Measurements from ENCODE around the gene PAH.

Gene PAH

DNA sequence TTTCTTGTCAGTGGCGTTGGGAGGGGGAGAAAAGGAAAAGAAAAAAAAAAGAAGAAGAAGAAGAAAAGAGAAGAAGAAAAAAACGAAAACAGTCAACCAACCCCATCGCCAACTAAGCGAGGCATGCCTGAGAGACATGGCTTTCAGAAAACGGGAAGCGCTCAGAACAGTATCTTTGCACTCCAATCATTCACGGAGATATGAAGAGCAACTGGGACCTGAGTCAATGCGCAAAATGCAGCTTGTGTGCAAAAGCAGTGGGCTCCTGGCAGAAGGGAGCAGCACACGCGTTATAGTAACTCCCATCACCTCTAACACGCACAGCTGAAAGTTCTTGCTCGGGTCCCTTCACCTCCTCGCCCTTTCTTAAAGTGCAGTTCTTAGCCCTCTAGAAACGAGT is 42.3 kb upstream of the PAH start:
- peaks cover 86% of the 10 kb centered on the region for H3K27me3 ChIP-seq (ENCODE audit: control insufficient read depth, insufficient read depth, low read length)
- H3K9me3 ChIP-seq (ENCODE audit: control insufficient read depth, insufficient read depth, low read length), result peaks cover 3% of the 10 kb centered on the region
- H3K27ac ChIP-seq (ENCODE audit: low read length), result no peak overlapping the region
- peaks cover 6% of the 10 kb centered on the region; the same call in 1 of the 2 replicates for H3K4me1 ChIP-seq (ENCODE audit: control insufficient read depth, insufficient read depth, low read length)
- no CpG with 5 or more reads among the region's 14 CpGs for WGBS (ENCODE audit: insufficient coverage, insufficient read length)
- no peak overlapping the region for H3K4me3 ChIP-seq (ENCODE audit: low read length)
- no peak for DNase-seq (ENCODE audit: low read depth, low spot score)
- H3K36me3 ChIP-seq (ENCODE audit: control insufficient read depth, insufficient read depth, low read length), result no peaks in the 10 kb centered on the region

DNA sequence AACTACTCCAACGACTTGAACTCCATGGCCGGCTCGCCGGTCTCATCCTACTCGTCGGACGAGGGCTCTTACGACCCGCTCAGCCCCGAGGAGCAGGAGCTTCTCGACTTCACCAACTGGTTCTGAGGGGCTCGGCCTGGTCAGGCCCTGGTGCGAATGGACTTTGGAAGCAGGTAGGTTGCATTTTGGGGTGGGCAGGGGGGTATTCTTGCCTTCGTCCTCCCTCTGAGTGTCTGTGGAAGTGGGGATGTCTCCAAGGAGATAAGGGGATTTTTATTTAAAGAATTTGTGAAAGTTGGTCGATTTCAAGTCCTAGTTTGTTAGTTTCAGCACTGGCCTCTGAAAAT is 41.8 kb upstream of the PAH start:
- Histone ChIP-seq H3K27me3 (ENCODE audit: control insufficient read depth, insufficient read depth, low read length) (peaks cover 86% of the 10 kb centered on the region), H3K4me3 (ENCODE audit: low read length) (peak overlapping the region; percentile 28; the same call in 1 of the 2 replicates), H3K27ac (ENCODE audit: low read length) (no peak overlapping the region), H3K9me3 (ENCODE audit: control insufficient read depth, insufficient read depth, low read length) (peaks cover 3% of the 10 kb centered on the region), H3K4me1 (ENCODE audit: control insufficient read depth, insufficient read depth, low read length) (peaks cover 6% of the 10 kb centered on the region; the same call in 1 of the 2 replicates), H3K36me3 (ENCODE audit: control insufficient read depth, insufficient read depth, low read length) (no peaks in the 10 kb centered on the region)
- DNase-seq (ENCODE audit: low read depth, low spot score), result no peak
- no CpG with 5 or more reads among the region's 15 CpGs for WGBS (ENCODE audit: insufficient coverage, insufficient read length)

DNA sequence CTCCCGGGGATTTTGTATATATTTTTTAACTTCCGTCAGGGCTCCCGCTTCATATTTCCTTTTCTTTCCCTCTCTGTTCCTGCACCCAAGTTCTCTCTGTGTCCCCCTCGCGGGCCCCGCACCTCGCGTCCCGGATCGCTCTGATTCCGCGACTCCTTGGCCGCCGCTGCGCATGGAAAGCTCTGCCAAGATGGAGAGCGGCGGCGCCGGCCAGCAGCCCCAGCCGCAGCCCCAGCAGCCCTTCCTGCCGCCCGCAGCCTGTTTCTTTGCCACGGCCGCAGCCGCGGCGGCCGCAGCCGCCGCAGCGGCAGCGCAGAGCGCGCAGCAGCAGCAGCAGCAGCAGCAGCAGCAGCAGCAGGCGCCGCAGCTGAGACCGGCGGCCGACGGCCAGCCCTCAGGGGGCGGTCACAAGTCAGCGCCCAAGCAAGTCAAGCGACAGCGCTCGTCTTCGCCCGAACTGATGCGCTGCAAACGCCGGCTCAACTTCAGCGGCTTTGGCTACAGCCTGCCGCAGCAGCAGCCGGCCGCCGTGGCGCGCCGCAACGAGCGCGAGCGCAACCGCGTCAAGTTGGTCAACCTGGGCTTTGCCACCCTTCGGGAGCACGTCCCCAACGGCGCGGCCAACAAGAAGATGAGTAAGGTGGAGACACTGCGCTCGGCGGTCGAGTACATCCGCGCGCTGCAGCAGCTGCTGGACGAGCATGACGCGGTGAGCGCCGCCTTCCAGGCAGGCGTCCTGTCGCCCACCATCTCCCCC is 41.2 kb upstream of the PAH start:
- WGBS (ENCODE audit: insufficient coverage, insufficient read length), result no CpG with 5 or more reads among the region's 83 CpGs
- H3K4me1 ChIP-seq (ENCODE audit: control insufficient read depth, insufficient read depth, low read length), result peaks cover 6% of the 10 kb centered on the region; the same call in 1 of the 2 replicates

DNA sequence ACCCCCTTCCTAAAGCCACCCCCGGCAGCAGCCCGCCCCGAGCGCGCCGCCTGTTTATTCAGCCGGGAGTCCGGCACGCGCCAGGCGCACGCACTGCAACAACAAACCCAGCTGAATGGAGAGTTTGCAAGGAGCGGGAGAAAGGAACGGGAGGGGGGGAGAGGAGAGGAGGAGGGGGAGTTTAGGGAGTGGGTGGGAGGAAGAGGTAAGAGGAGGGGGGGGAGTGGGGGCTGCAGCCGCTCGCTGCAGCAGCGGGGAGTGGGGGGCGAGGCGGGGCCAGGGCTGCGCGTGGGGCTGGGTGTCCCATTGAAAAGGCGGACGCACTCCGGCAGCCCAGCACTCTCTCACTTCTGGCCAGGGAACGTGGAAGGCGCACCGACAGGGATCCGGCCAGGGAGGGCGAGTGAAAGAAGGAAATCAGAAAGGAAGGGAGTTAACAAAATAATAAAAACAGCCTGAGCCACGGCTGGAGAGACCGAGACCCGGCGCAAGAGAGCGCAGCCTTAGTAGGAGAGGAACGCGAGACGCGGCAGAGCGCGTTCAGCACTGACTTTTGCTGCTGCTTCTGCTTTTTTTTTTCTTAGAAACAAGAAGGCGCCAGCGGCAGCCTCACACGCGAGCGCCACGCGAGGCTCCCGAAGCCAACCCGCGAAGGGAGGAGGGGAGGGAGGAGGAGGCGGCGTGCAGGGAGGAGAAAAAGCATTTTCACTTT is 40.5 kb upstream of the PAH start, which contains the start of gene ASCL1:
ASCL1 (plus strand) TSS at position 336 of the 712 bp plus-strand sequence. CDS start 571 bp downstream, outside the sequence.
- H3K27me3 ChIP-seq (ENCODE audit: control insufficient read depth, insufficient read depth, low read length), result peaks cover 84% of the 10 kb centered on the region
- WGBS (ENCODE audit: insufficient coverage, insufficient read length), result no CpG with 5 or more reads among the region's 52 CpGs

More for the DNA sequence above, 41.2 kb upstream of the PAH start:
- Histone ChIP-seq H3K9me3 (ENCODE audit: control insufficient read depth, insufficient read depth, low read length) (no peaks in the 10 kb centered on the region), H3K27ac (ENCODE audit: low read length) (no peak overlapping the region), H3K36me3 (ENCODE audit: control insufficient read depth, insufficient read depth, low read length) (no peaks in the 10 kb centered on the region), H3K4me3 (ENCODE audit: low read length) (peak overlapping the region; percentile 28; the same call in 1 of the 2 replicates), H3K27me3 (ENCODE audit: control insufficient read depth, insufficient read depth, low read length) (peaks cover 86% of the 10 kb centered on the region)
- no peak for DNase-seq (ENCODE audit: low read depth, low spot score)

DNA sequence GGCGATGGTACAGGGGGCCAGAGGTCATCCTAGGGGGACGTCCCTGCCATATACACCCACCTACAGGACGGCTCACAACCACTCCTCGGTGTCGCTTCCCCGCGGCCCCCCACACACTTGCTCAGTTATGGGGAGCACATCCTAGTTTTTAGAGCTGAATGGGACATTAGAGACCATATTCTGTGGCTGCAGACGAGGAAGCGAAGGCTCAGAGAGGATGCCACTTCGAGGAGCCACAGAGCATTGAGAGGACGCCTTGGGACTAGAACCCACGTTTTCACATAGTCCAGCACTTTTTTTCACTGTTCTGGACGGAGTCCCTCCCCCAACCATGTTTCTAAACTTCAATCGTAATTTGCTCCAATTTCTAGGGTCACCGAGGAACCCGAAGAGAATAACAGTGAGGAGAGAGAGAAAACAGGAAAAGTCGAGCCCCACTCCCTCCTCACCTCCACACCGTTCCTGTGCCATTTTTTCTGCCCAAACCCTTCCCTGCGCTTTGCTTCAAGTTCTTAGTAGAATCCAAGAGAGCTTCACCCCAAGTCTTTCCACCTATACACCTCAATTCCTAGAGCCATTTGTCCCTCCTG is 39.8 kb upstream of the PAH start:
- H3K9me3 ChIP-seq (ENCODE audit: control insufficient read depth, insufficient read depth, low read length), result no peaks in the 10 kb centered on the region
- H3K36me3 ChIP-seq (ENCODE audit: control insufficient read depth, insufficient read depth, low read length), result no peaks in the 10 kb centered on the region
- no peak for DNase-seq (ENCODE audit: low read depth, low spot score)
- peak overlapping the region; percentile 33; the same call in 1 of the 2 replicates for H3K4me3 ChIP-seq (ENCODE audit: low read length)
- no CpG with 5 or more reads among the region's 19 CpGs for WGBS (ENCODE audit: insufficient coverage, insufficient read length)
- H3K27me3 ChIP-seq (ENCODE audit: control insufficient read depth, insufficient read depth, low read length), result peaks cover 88% of the 10 kb centered on the region
- H3K27ac ChIP-seq (ENCODE audit: low read length), result no peak overlapping the region
- H3K4me1 ChIP-seq (ENCODE audit: control insufficient read depth, insufficient read depth, low read length), result peaks cover 6% of the 10 kb centered on the region; the same call in 1 of the 2 replicates

More for the DNA sequence above, 40.5 kb upstream of the PAH start, which contains the start of gene ASCL1:
- DNase-seq (ENCODE audit: low read depth, low spot score), result no peak
- no peak within 1 kb of the TSS for H3K27ac ChIP-seq (ENCODE audit: low read length)
- H3K9me3 ChIP-seq (ENCODE audit: control insufficient read depth, insufficient read depth, low read length), result no peaks in the 10 kb centered on the region
- H3K4me3 ChIP-seq (ENCODE audit: low read length), result peak within 1 kb of the TSS; percentile 33
- H3K4me1 ChIP-seq (ENCODE audit: control insufficient read depth, insufficient read depth, low read length), result peaks cover 6% of the 10 kb centered on the region; the same call in 1 of the 2 replicates
- no peaks in the 10 kb centered on the region for H3K36me3 ChIP-seq (ENCODE audit: control insufficient read depth, insufficient read depth, low read length)

DNA sequence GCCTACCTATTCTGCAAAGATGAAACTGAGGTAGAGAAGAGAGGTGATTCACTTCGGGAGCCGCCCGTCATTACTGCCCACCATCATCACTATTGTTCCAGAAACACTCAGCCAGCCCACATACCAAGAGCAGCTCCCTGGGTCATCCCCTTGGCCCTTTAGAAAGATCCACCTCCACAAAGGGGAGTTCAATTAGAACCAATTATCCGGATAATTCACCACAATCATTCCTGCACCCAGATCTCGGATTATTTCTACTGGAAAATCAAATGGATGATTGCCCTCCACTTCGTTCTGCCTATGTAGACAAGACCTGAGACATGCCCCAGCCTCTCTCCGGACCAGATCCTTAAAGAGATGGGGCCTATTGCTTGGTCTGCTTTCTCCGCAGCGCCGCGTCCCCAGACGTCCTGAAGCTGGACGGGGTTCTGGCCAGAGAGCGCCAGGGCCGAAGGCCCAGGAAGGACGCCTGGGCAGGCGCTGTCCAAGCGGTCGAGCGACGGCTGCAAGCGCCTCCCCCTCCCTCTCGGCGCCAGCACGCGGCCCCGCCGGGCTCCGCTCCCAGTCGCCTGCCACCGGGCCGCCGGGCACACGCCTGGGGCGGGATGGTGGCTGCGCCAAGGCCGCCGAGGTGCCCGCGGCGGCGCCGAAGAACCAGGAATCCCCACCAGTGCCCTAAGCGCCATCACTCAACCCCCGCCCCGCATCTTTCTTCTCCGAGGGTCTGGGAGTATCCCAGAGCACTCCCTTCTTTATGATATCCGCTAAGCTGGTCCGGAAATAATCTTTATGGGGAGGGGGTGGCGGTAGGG is 39.1 kb upstream of the PAH start:
- no peak for DNase-seq (ENCODE audit: low read depth, low spot score)
- H3K27me3 ChIP-seq (ENCODE audit: control insufficient read depth, insufficient read depth, low read length), result peaks cover 88% of the 10 kb centered on the region

DNA sequence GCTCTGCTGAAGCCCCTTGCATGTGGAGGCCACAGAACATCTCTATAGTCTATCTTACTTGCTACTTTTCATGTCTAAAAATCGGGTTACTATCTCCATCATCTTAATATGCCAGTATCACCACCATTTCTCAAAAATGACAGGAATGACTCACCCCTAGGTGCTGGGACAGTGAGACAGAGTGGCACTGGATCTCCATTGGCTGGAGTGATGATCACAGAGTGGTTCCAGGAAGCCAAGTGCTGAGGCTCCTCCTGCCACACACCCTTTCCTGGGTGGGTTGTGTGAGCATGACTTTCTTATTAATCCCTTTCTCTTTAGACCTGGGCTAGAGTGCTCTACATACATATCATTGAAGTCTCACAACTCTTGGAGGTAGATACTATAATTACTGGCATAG is 37.1 kb upstream of the PAH start:
- Histone ChIP-seq H3K36me3 (ENCODE audit: control insufficient read depth, insufficient read depth, low read length) (no peaks in the 10 kb centered on the region), H3K9me3 (ENCODE audit: control insufficient read depth, insufficient read depth, low read length) (no peaks in the 10 kb centered on the region), H3K27ac (ENCODE audit: low read length) (no peak overlapping the region), H3K4me1 (ENCODE audit: control insufficient read depth, insufficient read depth, low read length) (peaks cover 11% of the 10 kb centered on the region; the same call in 1 of the 2 replicates), H3K4me3 (ENCODE audit: low read length) (no peak overlapping the region), H3K27me3 (ENCODE audit: control insufficient read depth, insufficient read depth, low read length) (peaks cover 86% of the 10 kb centered on the region)
- WGBS (ENCODE audit: insufficient coverage, insufficient read length), result no CpG with 5 or more reads among the region's 1 CpG
- no peak for DNase-seq (ENCODE audit: low read depth, low spot score)

More for the DNA sequence above, 39.1 kb upstream of the PAH start:
- Histone ChIP-seq H3K4me3 (ENCODE audit: low read length) (peak overlapping the region; percentile 33), H3K9me3 (ENCODE audit: control insufficient read depth, insufficient read depth, low read length) (no peaks in the 10 kb centered on the region), H3K4me1 (ENCODE audit: control insufficient read depth, insufficient read depth, low read length) (peaks cover 8% of the 10 kb centered on the region; the same call in 1 of the 2 replicates), H3K27ac (ENCODE audit: low read length) (no peak overlapping the region), H3K36me3 (ENCODE audit: control insufficient read depth, insufficient read depth, low read length) (no peaks in the 10 kb centered on the region)
- WGBS (ENCODE audit: insufficient coverage, insufficient read length), result no CpG with 5 or more reads among the region's 50 CpGs

DNA sequence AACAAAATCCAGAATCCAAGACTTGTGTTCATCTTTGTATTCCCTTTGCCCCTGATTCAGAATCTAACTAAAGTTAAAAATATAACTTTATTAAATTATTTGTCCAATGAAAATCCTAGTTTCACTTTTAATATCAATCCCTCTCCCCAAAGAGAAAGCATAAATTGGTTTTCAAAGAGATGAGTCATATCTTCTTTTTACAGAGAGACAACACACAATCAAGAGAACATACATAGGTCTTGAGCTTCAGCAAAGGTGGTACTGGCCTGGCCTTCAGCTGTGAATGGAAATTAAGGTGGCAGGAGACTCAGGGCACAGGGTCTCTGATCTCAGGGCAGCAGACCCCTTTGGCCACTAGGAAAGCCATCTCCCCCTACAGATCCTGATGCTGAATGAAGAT is 36.2 kb upstream of the PAH start:
- no peaks in the 10 kb centered on the region for H3K9me3 ChIP-seq (ENCODE audit: control insufficient read depth, insufficient read depth, low read length)
- H3K27ac ChIP-seq (ENCODE audit: low read length), result no peak overlapping the region
- no peak overlapping the region for H3K4me3 ChIP-seq (ENCODE audit: low read length)
- peaks cover 8% of the 10 kb centered on the region; the same call in 1 of the 2 replicates for H3K4me1 ChIP-seq (ENCODE audit: control insufficient read depth, insufficient read depth, low read length)
- H3K27me3 ChIP-seq (ENCODE audit: control insufficient read depth, insufficient read depth, low read length), result peaks cover 81% of the 10 kb centered on the region
- no peaks in the 10 kb centered on the region for H3K36me3 ChIP-seq (ENCODE audit: control insufficient read depth, insufficient read depth, low read length)
- DNase-seq (ENCODE audit: low read depth, low spot score), result no peak

DNA sequence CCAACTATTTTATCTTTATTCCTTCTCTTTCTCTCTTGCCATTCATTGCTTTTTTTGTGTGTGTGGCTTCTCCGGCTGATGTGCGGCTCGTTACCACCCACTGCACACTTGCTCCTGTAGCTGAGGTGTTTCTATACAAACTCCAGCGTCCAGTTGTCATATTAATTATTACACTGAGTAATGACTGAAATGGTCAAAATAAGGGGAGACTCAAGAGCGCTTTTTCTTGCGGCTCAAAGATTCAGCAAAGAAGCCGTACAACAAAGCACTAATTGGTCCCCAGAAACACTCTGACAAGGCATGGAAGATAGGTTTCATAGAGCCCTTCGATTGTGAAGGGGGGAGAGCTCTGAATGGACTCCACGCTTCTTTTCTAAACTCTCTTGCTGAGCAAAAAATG is 34.8 kb upstream of the PAH start:
- no peak overlapping the region for H3K4me3 ChIP-seq (ENCODE audit: low read length)
- no peaks in the 10 kb centered on the region for H3K9me3 ChIP-seq (ENCODE audit: control insufficient read depth, insufficient read depth, low read length)
- H3K27me3 ChIP-seq (ENCODE audit: control insufficient read depth, insufficient read depth, low read length), result peaks cover 71% of the 10 kb centered on the region
- no peak for DNase-seq (ENCODE audit: low read depth, low spot score)
- no peaks in the 10 kb centered on the region for H3K36me3 ChIP-seq (ENCODE audit: control insufficient read depth, insufficient read depth, low read length)
- no peak overlapping the region for H3K27ac ChIP-seq (ENCODE audit: low read length)
- H3K4me1 ChIP-seq (ENCODE audit: control insufficient read depth, insufficient read depth, low read length), result peaks cover 8% of the 10 kb centered on the region; the same call in 1 of the 2 replicates
- WGBS (ENCODE audit: insufficient coverage, insufficient read length), result no CpG with 5 or more reads among the region's 9 CpGs

Data from iPS DF 6.9 (cell line).